Neutrophil (primary cell): Measurements from ENCODE around the gene ZNHIT3.

Experiments
- H3K27ac ChIP-seq: fragments of 200-600 bp; sonication (generic); 2 replicates; pipeline ENCODE4 v1.5.1; 2016; ENCODE audit warnings: mild to moderate bottlenecking, moderate library complexity
- H3K27me3 ChIP-seq: fragments of 200-600 bp; sonication (generic); 2 replicates; pipeline ENCODE4 v1.6.0; 2016; ENCODE audit warnings: mild to moderate bottlenecking
- H3K36me3 ChIP-seq: fragments of 200-600 bp; sonication (generic); 2 replicates; pipeline ENCODE4 v1.5.1; 2017
- H3K4me1 ChIP-seq, 2 experiments: fragments of 200-600 bp in 1 of 2; sonication (generic) in 1 of 2; 1 replicate in 1 of 2; 2 replicates in 1 of 2; pipeline versions ENCODE4 v1.5.1 to v1.6.1; 2013 to 2016; ENCODE audit warnings: low read depth in 1 of 2, low read length in 1 of 2, mild to moderate bottlenecking in 1 of 2, moderate library complexity in 1 of 2; ENCODE audit not compliant: control insufficient read depth in 1 of 2, insufficient read depth in 1 of 2
- H3K4me3 ChIP-seq, 2 experiments: fragments of 200-600 bp in 1 of 2; sonication (generic) in 1 of 2; 1 replicate in 1 of 2; 2 replicates in 1 of 2; pipeline ENCODE4 v1.5.1; 2013 to 2016; ENCODE audit warnings: low read depth in 1 of 2, low read length in 1 of 2, mild to moderate bottlenecking in 1 of 2, moderate library complexity in 1 of 2
- H3K9me3 ChIP-seq: fragments of 200-600 bp; sonication (generic); 2 replicates; pipeline ENCODE4 v1.5.1; 2016
- TF ChIP-seq, protein P1 (sequence below): fragments of 200-600 bp; sonication (generic); IDR thresholded peaks from 2 replicates; pipeline ENCODE4 v1.5.1; 2016; ENCODE audit warnings: antibody characterized with exemption

The ZNHIT3 gene

DNA sequence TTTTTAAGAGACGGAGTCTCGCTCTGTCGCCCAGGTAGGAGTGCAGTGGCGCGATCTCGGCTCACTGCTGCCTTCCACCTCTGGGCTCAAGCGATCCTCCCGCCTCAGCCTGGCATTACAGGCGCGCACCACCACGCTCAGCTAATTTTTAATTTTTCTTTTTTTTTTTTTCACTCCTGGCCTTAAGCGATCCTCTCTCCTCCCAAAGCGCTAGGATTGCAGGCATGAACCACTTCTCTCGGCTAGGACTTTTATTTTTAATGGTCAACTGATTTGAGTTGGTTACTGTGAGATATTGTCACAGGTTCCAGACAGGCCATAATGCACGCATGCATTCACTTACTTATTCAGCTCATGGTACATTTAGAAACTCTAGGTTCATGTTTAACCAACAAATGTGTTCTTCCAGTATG, 49.2 kb downstream of the ZNHIT3 start:
- peaks cover 22% of the 10 kb centered on the region in 2 experiments for H3K4me1 ChIP-seq
- peak overlapping the region; percentile 90 for H3K27ac ChIP-seq
- no peaks in the 10 kb centered on the region for H3K27me3 ChIP-seq
- TF ChIP-seq, protein P1, sequence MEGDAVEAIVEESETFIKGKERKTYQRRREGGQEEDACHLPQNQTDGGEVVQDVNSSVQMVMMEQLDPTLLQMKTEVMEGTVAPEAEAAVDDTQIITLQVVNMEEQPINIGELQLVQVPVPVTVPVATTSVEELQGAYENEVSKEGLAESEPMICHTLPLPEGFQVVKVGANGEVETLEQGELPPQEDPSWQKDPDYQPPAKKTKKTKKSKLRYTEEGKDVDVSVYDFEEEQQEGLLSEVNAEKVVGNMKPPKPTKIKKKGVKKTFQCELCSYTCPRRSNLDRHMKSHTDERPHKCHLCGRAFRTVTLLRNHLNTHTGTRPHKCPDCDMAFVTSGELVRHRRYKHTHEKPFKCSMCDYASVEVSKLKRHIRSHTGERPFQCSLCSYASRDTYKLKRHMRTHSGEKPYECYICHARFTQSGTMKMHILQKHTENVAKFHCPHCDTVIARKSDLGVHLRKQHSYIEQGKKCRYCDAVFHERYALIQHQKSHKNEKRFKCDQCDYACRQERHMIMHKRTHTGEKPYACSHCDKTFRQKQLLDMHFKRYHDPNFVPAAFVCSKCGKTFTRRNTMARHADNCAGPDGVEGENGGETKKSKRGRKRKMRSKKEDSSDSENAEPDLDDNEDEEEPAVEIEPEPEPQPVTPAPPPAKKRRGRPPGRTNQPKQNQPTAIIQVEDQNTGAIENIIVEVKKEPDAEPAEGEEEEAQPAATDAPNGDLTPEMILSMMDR, result no peak
- H3K4me3 ChIP-seq, result peak overlapping the region; percentile 99
- H3K9me3 ChIP-seq, result no peaks in the 10 kb centered on the region
- no peaks in the 10 kb centered on the region for H3K36me3 ChIP-seq

DNA sequence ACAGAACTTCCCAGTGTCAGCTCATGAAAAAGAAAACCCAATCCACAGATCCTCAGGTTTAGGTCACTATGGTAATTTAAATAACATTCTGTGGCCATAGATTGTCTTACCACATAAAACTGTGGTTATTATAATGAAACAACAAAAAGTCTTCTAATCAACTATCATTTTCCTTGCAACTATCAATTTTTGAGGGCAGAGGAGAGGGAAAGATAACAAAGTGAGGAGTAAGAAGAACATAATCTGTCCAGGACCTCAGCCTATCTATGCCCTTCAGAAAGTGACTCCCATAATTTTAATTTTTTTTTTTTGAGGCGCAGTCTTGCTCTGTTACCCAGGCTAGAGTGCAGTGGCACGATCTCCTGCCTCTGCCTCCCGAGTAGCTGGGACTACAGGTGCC, 54.2 kb downstream of the ZNHIT3 start:
- Histone ChIP-seq H3K4me1 (peaks cover 17 to 22% of the 10 kb centered on the region in 2 experiments), H3K4me3 (no peak overlapping the region), H3K36me3 (no peaks in the 10 kb centered on the region), H3K27ac (no peak overlapping the region), H3K9me3 (no peaks in the 10 kb centered on the region), H3K27me3 (no peaks in the 10 kb centered on the region)
- TF ChIP-seq, protein P1, result no peak

DNA sequence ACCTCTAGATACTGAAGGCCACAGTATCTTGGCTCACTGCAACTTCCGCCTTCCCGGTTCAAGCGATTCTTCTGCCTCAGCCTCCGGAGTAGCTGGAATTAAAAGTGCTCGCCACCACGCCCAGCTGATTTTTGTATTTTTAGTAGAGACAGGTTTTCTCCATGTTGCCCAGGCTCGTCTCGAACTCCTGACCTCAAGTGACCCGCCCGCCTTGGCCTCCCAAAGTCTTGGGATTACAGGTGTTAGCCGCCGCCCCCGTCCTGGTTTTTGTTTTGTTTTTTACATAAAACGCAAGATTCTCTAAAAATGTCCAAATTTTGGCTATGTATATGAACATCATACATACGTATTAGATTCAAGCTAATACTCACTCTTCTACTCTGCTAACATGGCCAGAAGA, 56.3 kb downstream of the ZNHIT3 start:
- Histone ChIP-seq H3K27me3 (no peaks in the 10 kb centered on the region), H3K4me3 (no peak overlapping the region), H3K9me3 (no peaks in the 10 kb centered on the region), H3K27ac (peak overlapping the region; percentile 100), H3K4me1 (peaks cover 33 to 38% of the 10 kb centered on the region in 2 experiments), H3K36me3 (peaks cover 3% of the 10 kb centered on the region)
- TF ChIP-seq, protein P1, result no peak

DNA sequence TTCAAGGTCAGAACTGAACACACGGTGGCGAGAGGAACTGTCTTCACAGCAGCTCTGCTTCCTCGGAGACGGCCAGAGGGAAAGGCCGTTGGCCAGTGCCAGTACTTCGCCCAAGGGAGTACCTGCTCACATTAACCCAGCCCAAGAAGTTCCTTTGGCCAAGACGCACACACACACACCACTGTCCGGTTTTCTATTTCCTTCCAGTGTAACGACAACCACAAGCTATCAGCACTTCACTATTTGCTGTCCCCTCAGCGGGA, 57.5 kb downstream of the ZNHIT3 start:
- Histone ChIP-seq H3K4me1 (peaks cover 45 to 50% of the 10 kb centered on the region in 2 experiments), H3K9me3 (no peaks in the 10 kb centered on the region), H3K27ac (peak overlapping the region; percentile 100), H3K36me3 (peaks cover 3% of the 10 kb centered on the region), H3K27me3 (no peaks in the 10 kb centered on the region), H3K4me3 (peak overlapping the region; percentile 93 to 99)
- TF ChIP-seq, protein P1, result no peak

DNA sequence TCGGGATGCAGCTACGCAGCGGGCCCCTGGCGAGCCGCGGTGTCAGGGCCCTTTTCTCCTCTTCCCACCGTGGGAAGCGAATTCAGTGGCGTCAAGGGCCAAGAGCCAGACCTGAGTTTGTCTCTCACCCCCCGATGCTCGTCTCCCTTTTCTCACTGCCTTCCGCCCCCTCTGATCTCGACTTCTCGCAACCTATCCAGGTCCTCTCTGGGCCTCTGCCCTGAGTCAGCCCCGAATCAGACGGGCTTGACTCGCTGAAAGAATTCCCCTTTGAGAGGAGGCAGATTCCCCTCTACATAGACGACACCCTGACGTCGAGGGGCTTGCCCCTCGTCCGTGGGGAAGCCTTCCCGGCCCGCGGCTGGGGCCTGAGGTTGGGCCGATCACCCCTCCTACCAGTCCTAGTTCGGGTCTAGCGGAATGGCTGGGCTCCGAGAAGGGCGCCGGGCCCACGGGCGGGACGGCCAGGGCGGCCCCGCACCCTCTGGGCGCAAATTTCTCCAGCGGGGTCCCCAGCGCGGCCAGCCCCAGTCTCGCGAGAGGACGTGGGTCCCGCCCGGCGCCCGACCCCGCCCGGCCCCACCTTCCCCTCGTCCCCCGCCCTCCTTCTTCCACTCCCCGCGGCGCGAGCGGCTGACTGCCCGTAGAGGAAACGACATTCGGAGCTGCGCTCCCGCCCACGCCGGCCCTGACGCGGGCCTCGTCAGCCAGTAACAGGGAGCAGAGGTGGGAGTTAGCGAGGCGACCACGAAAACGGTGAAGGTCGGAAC, 58.0 kb downstream of the ZNHIT3 start, which contains the start of gene GGNBP2:
TSS of gene GGNBP2 (plus strand) at position 613 of the 770 bp plus-strand sequence. CDS start 806 bp downstream, outside the sequence.
- H3K4me1 ChIP-seq, result peaks cover 49 to 53% of the 10 kb centered on the region in 2 experiments
- H3K27me3 ChIP-seq, result no peaks in the 10 kb centered on the region
- H3K9me3 ChIP-seq, result no peaks in the 10 kb centered on the region
- peak within 1 kb of the TSS; percentile 93 to 99 for H3K4me3 ChIP-seq
- peak within 1 kb of the TSS; percentile 100 for H3K27ac ChIP-seq
- peaks cover 3% of the 10 kb centered on the region for H3K36me3 ChIP-seq
- TF ChIP-seq, protein P1, result no peak
